ENCODE data around the gene CCDC85A. TPM values are rescaled to one million over a fixed set of nuclear protein-coding genes. Genes with fewer than 3 reads are reported as not detected.

CCDC85A gene
- total and polyA plus RNA-seq, 2 of the 4 experiments (the other 2 are of a cell fraction): 1.1 to 2.2 TPM

DNA sequence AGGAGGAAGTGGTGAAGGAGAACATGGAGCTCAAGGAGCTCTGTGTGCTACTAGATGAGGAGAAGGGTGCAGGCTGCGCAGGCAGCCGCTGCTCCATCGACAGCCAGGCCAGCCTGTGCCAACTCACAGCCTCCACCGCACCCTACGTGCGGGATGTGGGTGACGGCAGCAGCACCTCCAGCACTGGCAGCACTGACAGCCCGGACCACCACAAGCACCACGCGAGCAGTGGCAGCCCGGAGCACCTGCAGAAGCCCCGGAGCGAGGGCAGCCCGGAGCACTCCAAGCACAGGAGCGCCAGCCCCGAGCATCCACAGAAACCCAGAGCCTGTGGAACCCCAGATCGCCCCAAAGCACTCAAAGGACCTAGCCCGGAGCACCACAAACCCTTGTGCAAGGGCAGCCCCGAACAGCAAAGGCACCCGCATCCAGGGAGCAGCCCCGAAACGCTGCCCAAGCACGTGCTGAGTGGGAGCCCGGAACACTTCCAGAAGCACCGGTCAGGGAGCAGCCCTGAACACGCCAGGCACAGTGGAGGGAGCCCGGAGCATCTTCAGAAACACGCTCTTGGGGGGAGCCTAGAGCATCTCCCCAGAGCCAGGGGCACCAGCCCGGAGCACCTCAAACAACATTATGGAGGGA lies 9.0 kb downstream of the CCDC85A start:
- Histone ChIP-seq H3K27ac (ENCODE audit: insufficient read depth, low read length) (no peak overlapping the region), H2AK5ac (ENCODE audit: low read depth, low read length) (no peak overlapping the region), H4K20me1 (ENCODE audit: insufficient read depth, low read length) (no peaks in the 10 kb centered on the region), H3K56ac (ENCODE audit: extremely low read depth, insufficient read depth, low read length) (no peak overlapping the region), H2BK15ac (ENCODE audit: low read depth, low read length) (no peak overlapping the region), H2BK120ac (ENCODE audit: low read depth, low read length) (no peak overlapping the region), H3K79me1 (ENCODE audit: low read depth in 1 of 2, low read length in 2 of 2) (no peaks in the 10 kb centered on the region), H3K18ac (ENCODE audit: low read depth, low read length) (no peak overlapping the region), H3K4me1 (ENCODE audit: control insufficient read depth, insufficient read depth, low read length) (no peaks in the 10 kb centered on the region), H3K9me1 (ENCODE audit: insufficient read depth, low read length) (no peaks in the 10 kb centered on the region), H3K36me3 (ENCODE audit: control insufficient read depth, insufficient read depth, low read length) (no peaks in the 10 kb centered on the region), H3K27me3 (ENCODE audit: control insufficient read depth, insufficient read depth, low read length) (no peaks in the 10 kb centered on the region; the same call in none of the 2 replicates), H3K4ac (ENCODE audit: low read depth, low read length) (no peak overlapping the region), H3K23ac (ENCODE audit: low read depth, low read length) (no peak overlapping the region), H4K5ac (ENCODE audit: low read depth, low read length) (no peak overlapping the region), H2AFZ (replicated peaks; ENCODE audit: low read length, poor library complexity) (no peak overlapping the region), H2BK20ac (ENCODE audit: low read depth, low read length) (no peak overlapping the region), H2AK9ac (replicated peaks; ENCODE audit: low read depth, low read length, poor library complexity) (no peak overlapping the region), H2BK5ac (ENCODE audit: low read depth, low read length, poor library complexity, severe bottlenecking) (no peak overlapping the region), H3K14ac (replicated peaks; ENCODE audit: low read depth, low read length) (no peak overlapping the region), H3K4me3 (ENCODE audit: insufficient read depth, low read depth, low read length) (no peak overlapping the region), H3K4me2 (ENCODE audit: low read depth, low read length) (no peak overlapping the region), H4K91ac (ENCODE audit: insufficient read depth, low read depth, low read length) (no peak overlapping the region), H3K9me3 (ENCODE audit: control insufficient read depth, insufficient read depth, low read length) (no peaks in the 10 kb centered on the region), H4K8ac (ENCODE audit: low read depth in 2 of 2, low read length in 2 of 2) (no peak overlapping the region), H3K9ac (ENCODE audit: low read depth, low read length) (no peak overlapping the region)
- WGBS, 2 experiments (ENCODE audit: extremely low coverage in 2 of 2, insufficient read length in 1 of 2): 69% methylated on average over 19 of the region's 29 CpGs; no CpG with 5 or more reads in 1 of the 2 experiments
- intact Hi-C loops (cut with micrococcal nuclease): no loop called here
- TF ChIP-seq FOS (IDR thresholded peaks at IDR 0.05; ENCODE audit: low read depth, low read length): no peak
- no peak for TF ChIP-seq SMC3 (IDR thresholded peaks at IDR 0.05; ENCODE audit: low read depth, low read length)
- no peak for TF ChIP-seq CHD1 (IDR thresholded peaks at IDR 0.05; ENCODE audit: low read depth, low read length)
- no peak for TF ChIP-seq BHLHE40 (IDR thresholded peaks at IDR 0.05; ENCODE audit: low read depth, low read length)
- TF ChIP-seq ELK1 (IDR thresholded peaks at IDR 0.05; ENCODE audit: borderline replicate concordance, low read depth, low read length): no peak
- TF ChIP-seq MAZ (IDR thresholded peaks at IDR 0.05; ENCODE audit: borderline replicate concordance, low read depth, low read length): no peak
- no peak for TF ChIP-seq RFX5 (IDR thresholded peaks at IDR 0.05; ENCODE audit: low read depth, low read length)
- TF ChIP-seq POLR2A (IDR thresholded peaks at IDR 0.05; ENCODE audit: low read depth, low read length): no peak
- dilution Hi-C loops (cut with HindIII; ENCODE audit: low sequenced_read_pairs, unreplicated experiment): no loop called here
- ChIA-PET CTCF (interaction anchor here (1.2 kb wide), 1 partner anchor 9 kb away, joined by 6 read pairs; no protein-coding TSS in a partner anchor), POLR2A (ENCODE audit: unreplicated experiment) (no interaction called here)
- no peak for ATAC-seq (ENCODE audit: low read depth)
- BruUV-seq (replicated peaks): no TSS peak
- in situ Hi-C loops (cut with MboI; ENCODE audit: low sequenced_read_pairs): loop anchor here (25.0 kb wide), 1 partner anchor 545 kb away; no protein-coding TSS in a partner anchor
- no peak for DNase-seq

Measured in IMR-90 (cell line).